Non-pigmented ciliary epithelial cell (primary cell): ENCODE measurements around the gene SMIM9.
"Not testable (repeated sequence)": the region's sequence is repeated elsewhere in the genome, so short reads cannot be mapped to it uniquely, and the experiment has no call there.

Source experiments
- DNase-seq: peaks from one replicate; pipeline ENCODE4 v3.0.0-alpha.2; 2010; ENCODE audit warnings: low read depth

The SMIM9 gene

GRCh38 chrX:154834562-154834961 lies at the start of gene SMIM9:
SMIM9 (minus strand) TSS chrX:154834662; CDS start chrX:154830856, 3,806 bp downstream.
- DNase-seq: no peak

GRCh38 chrX:154884069-154884468 lies 49.6 kb upstream of the SMIM9 start:
- not testable (repeated sequence) for DNase-seq

- no peak for DNase-seq
Measured at GRCh38 chrX:154873329-154873728, 38.9 kb upstream of the SMIM9 start.

GRCh38 chrX:154868522-154868921 lies 34.1 kb upstream of the SMIM9 start:
- DNase-seq: not testable (repeated sequence)

- no peak for DNase-seq
Measured at GRCh38 chrX:154855256-154855655, 20.8 kb upstream of the SMIM9 start.

GRCh38 chrX:154850957-154851611 lies 16.6 kb upstream of the SMIM9 start:
- DNase-seq: no peak

GRCh38 chrX:154840856-154841255 lies 6.4 kb upstream of the SMIM9 start:
- peak; percentile 13 for DNase-seq

- DNase-seq: no peak
Measured at GRCh38 chrX:154836163-154836562, 1.7 kb upstream of the SMIM9 start.

- DNase-seq: no peak
Measured at GRCh38 chrX:154833746-154834274, 652 bp downstream of the SMIM9 start.

GRCh38 chrX:154829926-154830442 lies 4.5 kb downstream of the SMIM9 start:
- DNase-seq: no peak

- DNase-seq: no peak
Measured at GRCh38 chrX:154829134-154829533, 5.3 kb downstream of the SMIM9 start.

- no peak for DNase-seq
Measured at GRCh38 chrX:154828016-154828408, 6.5 kb downstream of the SMIM9 start.

- DNase-seq: no peak
Measured at GRCh38 chrX:154827194-154828015, 7.1 kb downstream of the SMIM9 start.

- not testable (repeated sequence) for DNase-seq
Measured at GRCh38 chrX:154825586-154825985, 8.9 kb downstream of the SMIM9 start.

- DNase-seq: no peak
Measured at GRCh38 chrX:154824638-154825037, 9.8 kb downstream of the SMIM9 start.

- no peak for DNase-seq
Measured at GRCh38 chrX:154822029-154822428, 12.4 kb downstream of the SMIM9 start.

- no peak for DNase-seq
Measured at GRCh38 chrX:154821523-154821922, 12.9 kb downstream of the SMIM9 start.

- DNase-seq: no peak
Measured at GRCh38 chrX:154819771-154820341, 14.6 kb downstream of the SMIM9 start.

GRCh38 chrX:154818916-154819770 lies 15.3 kb downstream of the SMIM9 start:
- DNase-seq: no peak

- DNase-seq: not testable (repeated sequence)
Measured at GRCh38 chrX:154817048-154817618, 17.3 kb downstream of the SMIM9 start.

GRCh38 chrX:154816326-154816898 lies 18.1 kb downstream of the SMIM9 start:
- not testable (repeated sequence) for DNase-seq
